ENCODE results near the gene ABCC1. TPM values are rescaled to one million over a fixed set of nuclear protein-coding genes. Genes with fewer than 3 reads are reported as not detected.

The ABCC1 gene
- polyA plus RNA-seq, 3 donors, result 1.4 to 23.6 (median 3.0) TPM

GRCh38 chr16:15958703-15959348 lies 9.4 kb downstream of the ABCC1 start:
- no peak overlapping the region for H2AFZ ChIP-seq (ENCODE audit: insufficient read depth, low read depth, low read length, poor library complexity, severe bottlenecking)
- peaks cover 98% of the 10 kb centered on the region for H3K79me2 ChIP-seq (ENCODE audit: insufficient read depth, low read length)
- 77% methylated on average over 5 of the region's 9 CpGs for WGBS (ENCODE audit: insufficient coverage)
- no peak for TF ChIP-seq CTCF (IDR thresholded peaks at IDR 0.05)
- H3K4me3 ChIP-seq (replicated peaks in 1 of 3; ENCODE audit: low read depth in 2 of 3, low read length in 3 of 3), result no peak overlapping the region
- peaks cover 99% of the 10 kb centered on the region for H4K20me1 ChIP-seq (ENCODE audit: insufficient read depth, low read length)
- Mint-ChIP-seq H3K27me3 (ENCODE audit: low read depth in 3 of 3) (no peaks in the 10 kb centered on the region), H3K4me1 (peaks cover 38% of the 10 kb centered on the region), H3K9me3 (peaks cover 5 to 12% (median 10%) of the 10 kb centered on the region in 7 donors), H3K4me3 (no peak overlapping the region), H3K36me3 (peaks cover 21 to 23% of the 10 kb centered on the region in 2 donors), H3K27ac (peak overlapping the region in 1 of 7 donors; percentile 15)
- H3K9ac ChIP-seq (ENCODE audit: insufficient read depth, low read length, poor library complexity, severe bottlenecking), result no peak overlapping the region
- no peak for DNase-seq
- H3K36me3 ChIP-seq (replicated peaks in 1 of 2; ENCODE audit: control insufficient read depth in 1 of 2, insufficient read depth in 2 of 2, low read length in 2 of 2), result peaks cover 0 to 9% of the 10 kb centered on the region in 2 donors
- H3K4me2 ChIP-seq (replicated peaks; ENCODE audit: extremely low read depth, low read length, poor library complexity, severe bottlenecking), result no peak overlapping the region
- H3K9me3 ChIP-seq (replicated peaks in 1 of 2; ENCODE audit: control insufficient read depth in 1 of 2, insufficient read depth in 1 of 2, low read length in 2 of 2), result peaks cover 0 to 12% of the 10 kb centered on the region in 2 donors
- H3K27me3 ChIP-seq (ENCODE audit: control insufficient read depth in 2 of 2, insufficient read depth in 2 of 2, low read length in 2 of 2), result no peaks in the 10 kb centered on the region
- peak overlapping the region in 1 of 2 donors; percentile 31 for H3K27ac ChIP-seq (ENCODE audit: low read depth in 1 of 2, low read length in 2 of 2)
- intact Hi-C loops (cut with micrococcal nuclease), result no loop called here
- peaks cover 16% of the 10 kb centered on the region in 2 donors for H3K4me1 ChIP-seq (ENCODE audit: control insufficient read depth in 1 of 2, insufficient read depth in 2 of 2, low read length in 2 of 2)

- intact Hi-C loops (cut with micrococcal nuclease), result no loop called here
- DNase-seq, result no peak
- Mint-ChIP-seq H3K9me3 (peaks cover 5 to 12% (median 10%) of the 10 kb centered on the region in 7 donors), H3K27me3 (ENCODE audit: low read depth in 3 of 3) (no peaks in the 10 kb centered on the region), H3K4me3 (no peak overlapping the region), H3K27ac (no peak overlapping the region), H3K4me1 (peaks cover 22% of the 10 kb centered on the region), H3K36me3 (peaks cover 21 to 23% of the 10 kb centered on the region in 2 donors)
- H3K9me3 ChIP-seq (replicated peaks in 1 of 2; ENCODE audit: control insufficient read depth in 1 of 2, insufficient read depth in 1 of 2, low read length in 2 of 2), result peaks cover 0 to 12% of the 10 kb centered on the region in 2 donors
- TF ChIP-seq CTCF (IDR thresholded peaks at IDR 0.05), result no peak
- H3K36me3 ChIP-seq (replicated peaks in 1 of 2; ENCODE audit: control insufficient read depth in 1 of 2, insufficient read depth in 2 of 2, low read length in 2 of 2), result peaks cover 0 to 9% of the 10 kb centered on the region in 2 donors
- WGBS (ENCODE audit: insufficient coverage), result 92% methylated on average over 9 of the region's 12 CpGs
- no peak overlapping the region for H2AFZ ChIP-seq (ENCODE audit: insufficient read depth, low read depth, low read length, poor library complexity, severe bottlenecking)
- peaks cover 93% of the 10 kb centered on the region for H4K20me1 ChIP-seq (ENCODE audit: insufficient read depth, low read length)
- peaks cover 1% of the 10 kb centered on the region in 2 donors for H3K4me1 ChIP-seq (ENCODE audit: control insufficient read depth in 1 of 2, insufficient read depth in 2 of 2, low read length in 2 of 2)
- no peaks in the 10 kb centered on the region for H3K27me3 ChIP-seq (ENCODE audit: control insufficient read depth in 2 of 2, insufficient read depth in 2 of 2, low read length in 2 of 2)
- peaks cover 98% of the 10 kb centered on the region for H3K79me2 ChIP-seq (ENCODE audit: insufficient read depth, low read length)
- no peak overlapping the region for H3K4me2 ChIP-seq (replicated peaks; ENCODE audit: extremely low read depth, low read length, poor library complexity, severe bottlenecking)
- H3K27ac ChIP-seq (ENCODE audit: low read depth in 1 of 2, low read length in 2 of 2), result no peak overlapping the region
- H3K9ac ChIP-seq (ENCODE audit: insufficient read depth, low read length, poor library complexity, severe bottlenecking), result no peak overlapping the region
- H3K4me3 ChIP-seq (replicated peaks in 1 of 3; ENCODE audit: low read depth in 2 of 3, low read length in 3 of 3), result no peak overlapping the region
Observed at GRCh38 chr16:15960124-15960971, 10.9 kb downstream of the ABCC1 start.
